Parathyroid adenoma (tissue), 2 donors: ENCODE measurements around the gene ZNF2.
"Not testable (repeated sequence)": the region's sequence is repeated elsewhere in the genome, so short reads cannot be mapped to it uniquely, and the experiment has no call there.

Source experiments
- H2AFZ ChIP-seq: fragments of 300-600 bp; sonication (generic); one replicate; pipeline ENCODE4 v1.7.0; 2017; ENCODE audit warnings: antibody characterized with exemption, mild to moderate bottlenecking
- H3K27ac ChIP-seq: fragments of 300-600 bp; sonication (generic); one replicate; pipeline ENCODE4 v1.7.0; 2017
- H3K27me3 ChIP-seq: fragments of 300-600 bp; sonication (generic); one replicate; pipeline ENCODE4 v1.7.0; 2017; ENCODE audit warnings: low read length; ENCODE audit not compliant: control insufficient read depth, insufficient read depth
- H3K36me3 ChIP-seq: fragments of 300-600 bp; sonication (generic); one replicate; pipeline ENCODE4 v1.7.0; 2017; ENCODE audit warnings: low read length; ENCODE audit not compliant: control insufficient read depth, insufficient read depth
- H3K4me1 ChIP-seq: fragments of 300-600 bp; sonication (generic); one replicate; pipeline ENCODE4 v1.7.0; 2017; ENCODE audit warnings: control low read depth
- H3K4me2 ChIP-seq: fragments of 300-600 bp; sonication (generic); one replicate; pipeline ENCODE4 v1.7.0; 2017; ENCODE audit warnings: low read length
- H3K4me3 ChIP-seq: fragments of 300-600 bp; sonication (generic); one replicate; pipeline ENCODE4 v1.7.0; 2017; ENCODE audit warnings: low read depth, low read length
- H3K79me2 ChIP-seq: fragments of 300-600 bp; sonication (generic); one replicate; pipeline ENCODE4 v1.7.0; 2017; ENCODE audit warnings: control low read depth
- H3K9ac ChIP-seq: fragments of 300-600 bp; sonication (generic); one replicate; pipeline ENCODE4 v1.7.0; 2017; ENCODE audit warnings: mild to moderate bottlenecking
- H3K9me3 ChIP-seq: fragments of 300-600 bp; sonication (generic); one replicate; pipeline ENCODE4 v1.7.0; 2017; ENCODE audit warnings: low read length; ENCODE audit not compliant: control insufficient read depth
- TF ChIP-seq, protein P1 (sequence below): fragments of 300-600 bp; sonication (generic); IDR thresholded peaks from one replicate; pipeline ENCODE4 v1.7.0; 2017; ENCODE audit warnings: antibody characterized with exemption, mild to moderate bottlenecking
- donor health status: primary hyperparathyroidism.

The ZNF2 gene

DNA sequence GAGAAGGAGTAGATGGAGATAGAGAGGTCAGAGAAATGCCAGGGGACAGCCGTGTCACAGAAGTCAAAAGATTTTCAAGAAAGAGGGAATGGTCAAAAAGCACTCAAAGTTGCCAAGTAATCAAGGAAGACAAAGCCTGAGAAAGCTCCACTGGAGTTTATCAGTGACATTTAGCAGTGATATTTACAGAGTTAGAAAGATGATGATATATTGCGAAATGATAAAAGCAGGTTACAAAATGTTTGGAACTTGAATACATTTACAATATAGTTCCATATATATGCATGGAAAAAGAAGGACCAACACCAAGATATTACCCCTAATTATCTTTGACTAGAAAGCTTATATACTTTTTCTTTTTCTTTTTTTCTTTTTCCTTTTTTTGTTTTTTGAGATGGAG lies 20.4 kb downstream of the ZNF2 start:
- TF ChIP-seq, protein P1, sequence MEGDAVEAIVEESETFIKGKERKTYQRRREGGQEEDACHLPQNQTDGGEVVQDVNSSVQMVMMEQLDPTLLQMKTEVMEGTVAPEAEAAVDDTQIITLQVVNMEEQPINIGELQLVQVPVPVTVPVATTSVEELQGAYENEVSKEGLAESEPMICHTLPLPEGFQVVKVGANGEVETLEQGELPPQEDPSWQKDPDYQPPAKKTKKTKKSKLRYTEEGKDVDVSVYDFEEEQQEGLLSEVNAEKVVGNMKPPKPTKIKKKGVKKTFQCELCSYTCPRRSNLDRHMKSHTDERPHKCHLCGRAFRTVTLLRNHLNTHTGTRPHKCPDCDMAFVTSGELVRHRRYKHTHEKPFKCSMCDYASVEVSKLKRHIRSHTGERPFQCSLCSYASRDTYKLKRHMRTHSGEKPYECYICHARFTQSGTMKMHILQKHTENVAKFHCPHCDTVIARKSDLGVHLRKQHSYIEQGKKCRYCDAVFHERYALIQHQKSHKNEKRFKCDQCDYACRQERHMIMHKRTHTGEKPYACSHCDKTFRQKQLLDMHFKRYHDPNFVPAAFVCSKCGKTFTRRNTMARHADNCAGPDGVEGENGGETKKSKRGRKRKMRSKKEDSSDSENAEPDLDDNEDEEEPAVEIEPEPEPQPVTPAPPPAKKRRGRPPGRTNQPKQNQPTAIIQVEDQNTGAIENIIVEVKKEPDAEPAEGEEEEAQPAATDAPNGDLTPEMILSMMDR: no peak
- Histone ChIP-seq H3K27ac (no peak overlapping the region), H3K4me2 (no peak overlapping the region), H3K9me3 (no peaks in the 10 kb centered on the region), H3K27me3 (no peaks in the 10 kb centered on the region), H2AFZ (no peak overlapping the region), H3K36me3 (no peaks in the 10 kb centered on the region), H3K79me2 (no peaks in the 10 kb centered on the region), H3K4me3 (no peak overlapping the region), H3K9ac (no peak overlapping the region), H3K4me1 (peaks cover 4% of the 10 kb centered on the region)

DNA sequence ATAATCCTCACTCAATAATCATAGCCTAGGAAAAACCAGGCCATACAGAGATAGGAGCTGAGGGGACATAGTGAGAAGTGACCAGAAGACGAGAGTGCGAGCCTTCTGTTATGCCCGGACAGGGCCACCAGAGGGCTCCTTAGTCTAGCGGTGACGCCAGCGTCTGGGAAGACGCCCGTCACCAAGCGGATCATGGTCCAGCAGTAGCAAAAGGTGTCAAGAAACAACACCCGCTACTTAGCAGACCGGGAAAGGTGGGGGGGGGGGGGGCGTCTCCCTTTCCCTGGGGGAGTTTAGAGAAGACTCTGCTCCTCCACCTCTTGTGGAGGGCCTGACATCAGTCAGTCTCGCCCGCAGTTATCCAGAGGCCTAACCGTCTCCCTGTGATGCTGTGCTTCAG lies 27.3 kb downstream of the ZNF2 start:
- H3K4me3 ChIP-seq, H3K9ac ChIP-seq, H3K27ac ChIP-seq, H3K4me2 ChIP-seq, H3K4me1 ChIP-seq, H3K9me3 ChIP-seq, H3K36me3 ChIP-seq, H3K79me2 ChIP-seq, H3K27me3 ChIP-seq: not testable (repeated sequence)
- TF ChIP-seq, protein P1: peak; percentile 61
- H2AFZ ChIP-seq: peak overlapping the region; percentile 51

DNA sequence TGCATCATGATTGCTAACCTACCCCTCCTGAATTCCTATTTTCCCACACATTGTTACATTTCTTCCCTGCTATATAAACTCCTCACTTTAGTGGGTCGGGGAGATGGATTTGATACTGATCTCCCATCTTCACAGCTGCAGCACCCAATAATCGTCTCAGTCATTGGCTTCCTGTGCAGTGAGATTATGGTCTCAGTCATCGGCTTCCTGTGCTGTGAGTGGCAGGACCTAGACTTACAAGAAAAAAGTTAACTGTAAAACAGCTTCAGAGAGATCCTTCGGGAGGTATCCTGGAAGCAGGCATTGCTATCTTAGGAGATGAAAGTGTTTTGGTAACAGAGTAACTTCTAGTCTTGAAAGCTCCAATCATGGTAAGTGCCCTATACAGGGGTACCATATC lies 38.3 kb downstream of the ZNF2 start:
- Histone ChIP-seq H3K79me2 (no peaks in the 10 kb centered on the region), H3K27me3 (no peaks in the 10 kb centered on the region), H3K9ac (no peak overlapping the region), H3K4me3 (no peak overlapping the region), H2AFZ (no peak overlapping the region), H3K4me2 (no peak overlapping the region), H3K4me1 (peaks cover 3% of the 10 kb centered on the region), H3K27ac (no peak overlapping the region), H3K36me3 (no peaks in the 10 kb centered on the region), H3K9me3 (no peaks in the 10 kb centered on the region)
- TF ChIP-seq, protein P1: no peak

DNA sequence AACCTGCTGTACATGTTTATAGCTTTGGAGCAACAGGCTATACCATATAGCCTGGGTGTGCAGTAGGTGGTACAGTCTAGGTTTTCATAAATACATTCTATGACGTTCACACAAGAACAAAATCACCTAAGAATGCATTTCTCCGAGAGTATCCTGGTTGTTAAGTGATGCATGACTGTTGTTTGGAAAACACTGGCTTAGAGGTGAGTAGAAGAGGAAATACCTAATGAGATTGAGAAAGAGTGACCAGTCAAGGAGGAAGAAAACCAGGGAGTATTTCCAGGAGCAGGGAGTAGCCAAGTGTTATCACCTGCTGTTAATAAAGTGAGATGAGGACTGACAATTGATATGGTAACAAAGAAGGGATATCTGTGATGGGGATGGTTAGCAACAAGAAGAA lies 38.8 kb downstream of the ZNF2 start:
- Histone ChIP-seq H3K4me1 (peaks cover 3% of the 10 kb centered on the region), H3K4me3 (no peak overlapping the region), H3K36me3 (no peaks in the 10 kb centered on the region), H2AFZ (no peak overlapping the region), H3K4me2 (no peak overlapping the region), H3K27ac (no peak overlapping the region), H3K9ac (no peak overlapping the region), H3K27me3 (no peaks in the 10 kb centered on the region), H3K79me2 (no peaks in the 10 kb centered on the region), H3K9me3 (no peaks in the 10 kb centered on the region)
- TF ChIP-seq, protein P1: no peak

DNA sequence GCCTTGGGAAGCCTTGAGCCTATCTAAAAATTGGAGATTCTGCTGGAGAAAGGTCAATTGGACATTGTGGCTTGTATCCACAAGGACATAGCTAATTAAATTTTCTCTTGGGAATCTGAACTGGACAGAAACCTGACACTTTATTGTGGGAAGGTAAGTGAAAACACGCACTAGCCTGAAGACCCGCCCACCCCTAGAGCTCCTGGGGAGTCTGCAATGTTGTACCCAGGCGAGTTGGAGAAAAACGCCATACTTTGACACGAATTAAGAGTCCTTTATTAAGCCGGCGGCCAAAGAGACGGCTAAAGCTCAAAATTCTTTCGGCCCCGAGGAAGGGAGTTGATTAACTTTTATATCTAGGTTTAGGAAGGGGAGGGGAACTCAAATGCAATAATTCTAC lies 40.5 kb downstream of the ZNF2 start:
- H3K27me3 ChIP-seq: no peaks in the 10 kb centered on the region
- H3K9ac ChIP-seq: no peak overlapping the region
- peak overlapping the region; percentile 74 for H3K4me3 ChIP-seq
- H3K9me3 ChIP-seq: no peaks in the 10 kb centered on the region
- no peak overlapping the region for H3K27ac ChIP-seq
- peak overlapping the region; percentile 86 for H3K4me2 ChIP-seq
- peak overlapping the region; percentile 99 for H2AFZ ChIP-seq
- TF ChIP-seq, protein P1: no peak
- no peaks in the 10 kb centered on the region for H3K36me3 ChIP-seq
- H3K79me2 ChIP-seq: no peaks in the 10 kb centered on the region
- H3K4me1 ChIP-seq: peaks cover 3% of the 10 kb centered on the region
